ENCODE results near the gene PTPMT1.
"Not testable (repeated sequence)": the region's sequence is repeated elsewhere in the genome, so short reads cannot be mapped to it uniquely, and the experiment has no call there.

DNA sequence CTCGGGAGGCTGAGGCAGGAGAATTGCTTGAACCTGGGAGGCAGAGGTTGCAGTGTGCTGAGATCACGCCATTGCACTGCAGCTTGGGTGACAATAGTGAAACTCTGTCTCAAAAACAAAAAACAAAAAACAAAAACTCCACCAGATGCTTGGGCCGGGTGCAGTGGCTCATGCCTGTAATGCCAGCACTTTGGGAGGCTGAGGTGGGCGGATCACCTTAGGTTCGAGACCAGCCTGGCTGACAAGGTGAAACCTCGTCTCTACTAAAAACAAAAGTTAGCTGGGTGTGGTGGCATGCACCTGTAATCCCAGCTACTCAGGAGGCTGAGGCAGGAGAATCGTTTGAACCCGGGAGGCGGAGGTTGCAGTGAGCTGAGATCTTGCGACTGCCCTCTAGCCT, 1.0 kb upstream of the PTPMT1 start:
- not testable (repeated sequence) for TF ChIP-seq CTCF (IDR thresholded peaks at IDR 0.05; ENCODE audit: low read depth, low read length); EZH2phosphoT487 (IDR thresholded peaks at IDR 0.05; ENCODE audit: low read depth)

All from OCI-LY3 (cell line).